ENCODE data around the gene PLCB1. TPM values are rescaled to one million over a fixed set of nuclear protein-coding genes. Genes with fewer than 3 reads are reported as not detected.

The PLCB1 gene
- total RNA-seq, 1 donor from 2014 or later: 37.4 TPM

DNA sequence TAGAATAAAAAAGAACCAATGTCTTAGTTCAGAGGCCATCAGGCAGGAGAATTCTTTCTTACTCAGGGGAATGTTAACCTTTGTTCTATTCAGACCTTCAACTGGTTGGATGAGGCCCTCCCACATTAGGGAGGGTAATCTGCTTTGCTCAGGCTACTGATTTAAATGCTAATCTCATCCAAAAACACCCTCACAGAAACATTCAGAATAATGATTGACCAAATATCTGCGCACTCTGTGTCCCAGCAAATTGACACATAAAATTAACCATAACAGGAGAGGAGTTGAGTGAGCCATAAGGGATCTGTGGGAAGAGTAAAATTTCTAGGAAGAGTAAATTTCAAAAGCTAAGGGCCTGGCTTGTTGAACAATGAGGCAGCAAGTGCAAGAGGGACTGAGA lies 702.8 kb downstream of the PLCB1 start:
- Mint-ChIP-seq H3K4me3 (ENCODE audit: unreplicated experiment) (no peak overlapping the region), H3K4me1 (ENCODE audit: low read depth, unreplicated experiment) (no peaks in the 10 kb centered on the region), H3K27me3 (ENCODE audit: unreplicated experiment) (no peaks in the 10 kb centered on the region), H3K27ac (ENCODE audit: unreplicated experiment) (no peak overlapping the region), H3K36me3 (ENCODE audit: unreplicated experiment) (peaks cover 6% of the 10 kb centered on the region), H3K9me3 (ENCODE audit: unreplicated experiment) (no peaks in the 10 kb centered on the region)
- TF ChIP-seq, protein P1, sequence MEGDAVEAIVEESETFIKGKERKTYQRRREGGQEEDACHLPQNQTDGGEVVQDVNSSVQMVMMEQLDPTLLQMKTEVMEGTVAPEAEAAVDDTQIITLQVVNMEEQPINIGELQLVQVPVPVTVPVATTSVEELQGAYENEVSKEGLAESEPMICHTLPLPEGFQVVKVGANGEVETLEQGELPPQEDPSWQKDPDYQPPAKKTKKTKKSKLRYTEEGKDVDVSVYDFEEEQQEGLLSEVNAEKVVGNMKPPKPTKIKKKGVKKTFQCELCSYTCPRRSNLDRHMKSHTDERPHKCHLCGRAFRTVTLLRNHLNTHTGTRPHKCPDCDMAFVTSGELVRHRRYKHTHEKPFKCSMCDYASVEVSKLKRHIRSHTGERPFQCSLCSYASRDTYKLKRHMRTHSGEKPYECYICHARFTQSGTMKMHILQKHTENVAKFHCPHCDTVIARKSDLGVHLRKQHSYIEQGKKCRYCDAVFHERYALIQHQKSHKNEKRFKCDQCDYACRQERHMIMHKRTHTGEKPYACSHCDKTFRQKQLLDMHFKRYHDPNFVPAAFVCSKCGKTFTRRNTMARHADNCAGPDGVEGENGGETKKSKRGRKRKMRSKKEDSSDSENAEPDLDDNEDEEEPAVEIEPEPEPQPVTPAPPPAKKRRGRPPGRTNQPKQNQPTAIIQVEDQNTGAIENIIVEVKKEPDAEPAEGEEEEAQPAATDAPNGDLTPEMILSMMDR (IDR thresholded peaks at IDR 0.05; ENCODE audit: partially characterized antibody, unreplicated experiment): no peak
- no peak for DNase-seq

DNA sequence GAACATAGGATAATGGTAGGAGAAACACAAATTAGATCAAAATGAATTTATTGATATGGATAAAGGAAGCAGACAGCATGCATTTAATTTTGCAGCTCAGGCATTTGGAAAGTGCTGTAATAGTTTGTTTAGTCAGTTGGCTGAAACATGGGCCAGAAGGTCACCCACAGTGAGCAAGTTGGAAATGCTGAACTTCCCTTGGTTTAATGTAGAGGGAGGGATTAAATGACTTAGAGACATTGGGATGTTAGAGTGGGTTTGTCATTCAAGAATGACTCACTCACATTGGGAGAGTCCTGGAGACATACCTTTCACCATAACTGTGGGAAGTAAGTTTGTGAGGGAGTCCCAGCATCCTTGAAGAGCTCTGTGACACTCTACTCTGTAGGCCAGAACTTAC lies 705.3 kb downstream of the PLCB1 start:
- Mint-ChIP-seq H3K27me3 (ENCODE audit: unreplicated experiment) (no peaks in the 10 kb centered on the region), H3K9me3 (ENCODE audit: unreplicated experiment) (no peaks in the 10 kb centered on the region), H3K4me3 (ENCODE audit: unreplicated experiment) (no peak overlapping the region), H3K4me1 (ENCODE audit: low read depth, unreplicated experiment) (no peaks in the 10 kb centered on the region), H3K36me3 (ENCODE audit: unreplicated experiment) (peaks cover 6% of the 10 kb centered on the region), H3K27ac (ENCODE audit: unreplicated experiment) (no peak overlapping the region)
- DNase-seq: no peak
- TF ChIP-seq, protein P1 (IDR thresholded peaks at IDR 0.05; ENCODE audit: partially characterized antibody, unreplicated experiment): no peak

DNA sequence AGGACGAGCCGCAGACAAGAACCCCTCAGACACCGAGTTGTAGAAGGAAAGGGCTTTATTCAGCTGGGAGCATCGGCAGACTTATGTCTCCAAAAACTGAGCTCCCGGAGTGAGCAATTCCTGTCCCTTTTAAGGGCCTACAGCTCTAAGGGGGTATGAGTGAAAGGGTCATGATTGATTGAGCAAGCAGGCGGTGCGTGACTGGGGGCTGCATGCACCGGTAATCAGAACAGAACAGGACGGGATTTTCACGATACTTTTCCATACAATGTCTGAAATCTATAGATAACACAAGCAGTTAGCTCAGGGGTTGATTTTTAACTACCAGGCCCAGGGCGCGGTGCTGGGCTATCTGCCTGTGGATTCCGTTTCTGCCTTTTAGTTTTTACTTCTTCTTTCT lies 710.5 kb downstream of the PLCB1 start:
- Mint-ChIP-seq H3K4me1 (ENCODE audit: low read depth, unreplicated experiment) (no peaks in the 10 kb centered on the region), H3K36me3 (ENCODE audit: unreplicated experiment) (no peaks in the 10 kb centered on the region), H3K27ac (ENCODE audit: unreplicated experiment) (no peak overlapping the region), H3K27me3 (ENCODE audit: unreplicated experiment) (no peaks in the 10 kb centered on the region), H3K9me3 (ENCODE audit: unreplicated experiment) (no peaks in the 10 kb centered on the region), H3K4me3 (ENCODE audit: unreplicated experiment) (no peak overlapping the region)
- TF ChIP-seq, protein P1 (IDR thresholded peaks at IDR 0.05; ENCODE audit: partially characterized antibody, unreplicated experiment): no peak
- no peak for DNase-seq

DNA sequence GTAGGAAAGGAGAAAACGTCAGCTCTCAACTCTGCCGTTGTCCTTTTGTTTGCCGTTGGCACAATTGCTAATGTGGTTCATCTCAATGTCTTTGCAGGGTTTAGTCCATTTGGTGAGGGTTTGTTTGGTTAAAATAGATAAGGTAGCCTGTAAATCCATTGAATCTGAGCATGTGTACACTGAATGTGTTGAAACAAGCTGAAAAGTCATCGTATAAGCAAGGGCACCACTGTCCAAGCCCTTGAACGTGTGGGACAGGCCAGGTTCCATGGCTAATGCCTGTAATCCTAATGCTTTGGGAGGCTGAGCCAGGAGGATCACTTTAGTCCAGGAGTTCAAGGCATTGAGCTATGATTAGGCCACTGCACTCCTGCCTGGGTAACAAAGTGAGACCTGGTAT lies 712.1 kb downstream of the PLCB1 start:
- no peak for DNase-seq
- Mint-ChIP-seq H3K4me1 (ENCODE audit: low read depth, unreplicated experiment) (no peaks in the 10 kb centered on the region), H3K36me3 (ENCODE audit: unreplicated experiment) (no peaks in the 10 kb centered on the region), H3K27me3 (ENCODE audit: unreplicated experiment) (no peaks in the 10 kb centered on the region), H3K27ac (ENCODE audit: unreplicated experiment) (no peak overlapping the region), H3K9me3 (ENCODE audit: unreplicated experiment) (no peaks in the 10 kb centered on the region), H3K4me3 (ENCODE audit: unreplicated experiment) (no peak overlapping the region)
- TF ChIP-seq, protein P1 (IDR thresholded peaks at IDR 0.05; ENCODE audit: partially characterized antibody, unreplicated experiment): no peak

DNA sequence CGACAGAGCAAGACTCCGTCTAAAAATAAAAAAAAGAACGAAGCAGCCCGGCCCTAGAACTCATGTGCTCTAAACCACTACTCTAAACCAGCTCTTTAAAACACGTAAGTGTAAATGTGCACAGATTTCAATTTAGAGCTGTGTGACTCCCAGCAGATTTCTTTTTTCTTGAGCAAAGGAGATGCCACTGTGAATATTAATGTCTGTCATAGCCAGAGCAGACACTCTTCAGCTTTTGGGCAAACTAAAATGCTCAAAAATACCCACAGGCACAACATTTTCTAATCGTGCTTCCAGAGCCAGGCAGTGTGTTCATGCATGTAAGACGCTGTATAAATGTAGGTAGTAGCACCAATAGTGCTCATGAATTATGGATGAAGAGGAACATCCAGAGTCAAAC lies 717.9 kb downstream of the PLCB1 start:
- Mint-ChIP-seq H3K27ac (ENCODE audit: unreplicated experiment) (no peak overlapping the region), H3K4me1 (ENCODE audit: low read depth, unreplicated experiment) (peaks cover 3% of the 10 kb centered on the region), H3K36me3 (ENCODE audit: unreplicated experiment) (no peaks in the 10 kb centered on the region), H3K9me3 (ENCODE audit: unreplicated experiment) (no peaks in the 10 kb centered on the region), H3K27me3 (ENCODE audit: unreplicated experiment) (no peaks in the 10 kb centered on the region), H3K4me3 (ENCODE audit: unreplicated experiment) (no peak overlapping the region)
- TF ChIP-seq, protein P1 (IDR thresholded peaks at IDR 0.05; ENCODE audit: partially characterized antibody, unreplicated experiment): no peak
- no peak for DNase-seq
